Measurements from ENCODE around the gene STIL.

GRCh38 chr1:47249755-47250154 is 64.2 kb downstream of the STIL start:
- TF ChIP-seq POLR2A (IDR thresholded peaks at IDR 0.05), result no peak
- TF ChIP-seq, protein P1, sequence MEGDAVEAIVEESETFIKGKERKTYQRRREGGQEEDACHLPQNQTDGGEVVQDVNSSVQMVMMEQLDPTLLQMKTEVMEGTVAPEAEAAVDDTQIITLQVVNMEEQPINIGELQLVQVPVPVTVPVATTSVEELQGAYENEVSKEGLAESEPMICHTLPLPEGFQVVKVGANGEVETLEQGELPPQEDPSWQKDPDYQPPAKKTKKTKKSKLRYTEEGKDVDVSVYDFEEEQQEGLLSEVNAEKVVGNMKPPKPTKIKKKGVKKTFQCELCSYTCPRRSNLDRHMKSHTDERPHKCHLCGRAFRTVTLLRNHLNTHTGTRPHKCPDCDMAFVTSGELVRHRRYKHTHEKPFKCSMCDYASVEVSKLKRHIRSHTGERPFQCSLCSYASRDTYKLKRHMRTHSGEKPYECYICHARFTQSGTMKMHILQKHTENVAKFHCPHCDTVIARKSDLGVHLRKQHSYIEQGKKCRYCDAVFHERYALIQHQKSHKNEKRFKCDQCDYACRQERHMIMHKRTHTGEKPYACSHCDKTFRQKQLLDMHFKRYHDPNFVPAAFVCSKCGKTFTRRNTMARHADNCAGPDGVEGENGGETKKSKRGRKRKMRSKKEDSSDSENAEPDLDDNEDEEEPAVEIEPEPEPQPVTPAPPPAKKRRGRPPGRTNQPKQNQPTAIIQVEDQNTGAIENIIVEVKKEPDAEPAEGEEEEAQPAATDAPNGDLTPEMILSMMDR (IDR thresholded peaks at IDR 0.05), result no peak
- no peak for TF ChIP-seq POLR2AphosphoS5 (IDR thresholded peaks at IDR 0.05)

Data from suprapubic skin (tissue), 4 donors.